Effector CD8-positive, alpha-beta T cell (primary cell): ENCODE results near the gene NAXD.
"Not testable (repeated sequence)": the region's sequence is repeated elsewhere in the genome, so short reads cannot be mapped to it uniquely, and the experiment has no call there.

Experiments used
- DNase-seq: peaks from one replicate; lab custom pipeline; 2025; lab: John Stamatoyannopoulos, UW
- total RNA-seq, 4 experiments: gene quantifications; one replicate each; lab custom pipeline; 2026; lab: John Stamatoyannopoulos, UW

NAXD gene
- total RNA-seq = 48.1 to 65.2 (median 53.2) reads per million in 4 experiments

- peak; percentile 45 for DNase-seq
These were observed at the start of gene NAXD for GRCh38 chr13:110615322-110616102. NAXD (plus strand) TSS chr13:110615545; CDS start chr13:110615602, 57 bp downstream.

- DNase-seq = no peak
These were observed 49.2 kb upstream of the NAXD start for GRCh38 chr13:110566171-110566570.

GRCh38 chr13:110568612-110569011 is 46.7 kb upstream of the NAXD start:
- DNase-seq = no peak

GRCh38 chr13:110569962-110570361 is 45.4 kb upstream of the NAXD start:
- DNase-seq = not testable (repeated sequence)

GRCh38 chr13:110570886-110571285 is 44.5 kb upstream of the NAXD start:
- no peak for DNase-seq

GRCh38 chr13:110571896-110572777 is 43.2 kb upstream of the NAXD start:
- DNase-seq = no peak

- no peak for DNase-seq
These were observed 42.6 kb upstream of the NAXD start for GRCh38 chr13:110572778-110573118.

GRCh38 chr13:110574161-110574560 is 41.2 kb upstream of the NAXD start:
- DNase-seq = no peak

GRCh38 chr13:110575322-110576069 is 39.8 kb upstream of the NAXD start:
- DNase-seq = no peak

GRCh38 chr13:110576070-110576394 is 39.3 kb upstream of the NAXD start:
- no peak for DNase-seq

GRCh38 chr13:110576736-110577476 is 38.4 kb upstream of the NAXD start:
- no peak for DNase-seq

- DNase-seq = no peak
These were observed 37.0 kb upstream of the NAXD start for GRCh38 chr13:110578363-110578762.

- no peak for DNase-seq
These were observed 34.5 kb upstream of the NAXD start for GRCh38 chr13:110580800-110581199.

- DNase-seq = no peak
These were observed 33.7 kb upstream of the NAXD start for GRCh38 chr13:110581506-110582185.

GRCh38 chr13:110582421-110582954 is 32.9 kb upstream of the NAXD start:
- DNase-seq = no peak

GRCh38 chr13:110583178-110583865 is 32.0 kb upstream of the NAXD start:
- no peak for DNase-seq

- DNase-seq = no peak
These were observed 25.5 kb upstream of the NAXD start for GRCh38 chr13:110589793-110590390.

GRCh38 chr13:110590577-110590976 is 24.8 kb upstream of the NAXD start:
- DNase-seq = no peak

GRCh38 chr13:110592665-110593064 is 22.7 kb upstream of the NAXD start:
- no peak for DNase-seq
